C4-2B (cell line): Measurements from ENCODE around the gene SLC22A16.

Source experiments
- H3K27ac ChIP-seq: fragments of 450-650 bp; 2 replicates; pipeline ENCODE4 v1.5.1; 2017
- CTCF ChIP-seq: fragments of 450-650 bp; conservative IDR thresholded peaks from 2 replicates; pipeline ENCODE4 v1.5.1; 2017; ENCODE audit warnings: mild to moderate bottlenecking
- ZFX ChIP-seq: fragments of 450-650 bp; IDR thresholded peaks from 2 replicates; pipeline ENCODE4 v1.6.1; 2017

The SLC22A16 gene

GRCh38 chr6:110476046-110476849, at the start of gene SLC22A16:
Gene SLC22A16 (minus strand): TSS chr6:110476613. CDS start chr6:110476574, 39 bp downstream.
- no peak within 1 kb of the TSS for H3K27ac ChIP-seq
- TF ChIP-seq ZFX: no peak
- TF ChIP-seq CTCF: no peak

DNA sequence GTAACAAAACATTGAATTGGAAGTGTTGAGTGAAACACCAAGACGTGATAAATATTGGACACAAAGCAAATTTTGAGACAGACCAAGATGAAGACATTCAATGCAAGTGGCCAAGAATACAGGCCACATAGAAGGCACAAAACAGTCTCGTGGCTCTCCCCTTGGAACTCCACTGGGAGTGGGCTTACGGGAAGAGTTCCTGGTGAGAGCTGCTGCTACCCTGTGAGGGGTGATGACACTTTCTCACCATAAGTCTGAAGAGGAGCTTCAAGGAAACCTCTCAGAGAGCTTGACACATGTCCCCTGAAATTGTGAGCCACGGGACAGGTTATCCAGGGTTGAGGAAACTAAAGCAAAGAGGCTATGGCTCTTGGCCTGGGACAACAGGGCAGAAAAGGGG, 48.6 kb upstream of the SLC22A16 start:
- TF ChIP-seq ZFX (no peak), CTCF (no peak)
- peak overlapping the region; percentile 77 for H3K27ac ChIP-seq

GRCh38 chr6:110524305-110524704, 47.9 kb upstream of the SLC22A16 start:
- H3K27ac ChIP-seq: no peak overlapping the region
- no peak for TF ChIP-seq CTCF
- no peak for TF ChIP-seq ZFX

- no peak for TF ChIP-seq ZFX
- TF ChIP-seq CTCF: no peak
- H3K27ac ChIP-seq: no peak overlapping the region
These were observed 47.1 kb upstream of the SLC22A16 start for GRCh38 chr6:110523451-110524021.

- H3K27ac ChIP-seq: no peak overlapping the region; the same call in 1 of the 2 replicates
- TF ChIP-seq ZFX: no peak
- TF ChIP-seq CTCF: no peak
These were observed 46.0 kb upstream of the SLC22A16 start for GRCh38 chr6:110522427-110522826.

- H3K27ac ChIP-seq: no peak overlapping the region; the same call in 1 of the 2 replicates
- TF ChIP-seq ZFX (no peak), CTCF (no peak)
These were observed 44.7 kb upstream of the SLC22A16 start for GRCh38 chr6:110520992-110521543.

GRCh38 chr6:110520209-110520965, 44.0 kb upstream of the SLC22A16 start:
- TF ChIP-seq ZFX: no peak
- no peak for TF ChIP-seq CTCF
- H3K27ac ChIP-seq: no peak overlapping the region; the same call in 1 of the 2 replicates
